ENCODE data around the gene CIAPIN1.

The CIAPIN1 gene

DNA sequence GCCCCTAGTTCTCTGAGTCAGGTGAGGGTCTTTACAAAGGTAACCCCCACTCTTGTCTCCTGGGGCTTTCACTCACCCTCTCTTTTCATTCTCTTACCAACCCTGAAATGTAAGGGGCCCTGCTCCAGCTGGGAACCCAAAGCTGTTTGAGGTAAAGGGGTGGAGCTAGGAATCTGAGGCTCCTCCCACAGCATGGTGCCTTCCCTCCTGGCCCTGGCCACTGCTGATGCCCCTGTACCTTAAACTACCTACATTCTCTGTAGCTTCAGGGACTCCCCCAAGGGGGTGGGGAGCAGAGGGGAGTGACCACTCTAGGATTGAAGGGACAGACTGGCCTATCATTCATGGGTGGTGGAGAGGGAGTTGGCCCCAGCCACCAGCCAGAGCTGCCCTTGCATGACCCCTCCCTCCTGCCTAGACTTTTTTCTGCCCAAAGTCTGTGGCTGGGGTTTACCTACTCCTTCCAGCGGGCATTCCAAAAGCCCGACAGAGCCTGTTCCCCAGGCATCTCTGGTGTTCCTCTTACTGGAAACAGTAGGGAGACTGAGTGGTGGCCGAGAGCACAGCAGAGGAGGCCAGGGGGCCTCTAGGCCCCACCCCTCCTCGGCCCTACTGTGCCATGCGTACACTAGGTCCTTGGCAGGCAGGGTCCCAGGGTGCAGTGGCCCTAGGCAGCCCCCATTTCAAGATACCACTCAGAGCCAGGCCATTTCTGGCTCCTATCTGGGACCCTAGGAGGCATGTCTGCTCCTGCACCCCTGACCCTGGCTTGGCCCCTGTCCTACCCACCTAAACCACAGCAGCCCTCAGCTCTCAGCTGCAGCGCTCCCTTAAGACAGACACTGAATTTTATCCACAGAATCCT is 29.6 kb upstream of the CIAPIN1 start:
- DNase-seq (ENCODE audit: low spot score): no peak

DNA sequence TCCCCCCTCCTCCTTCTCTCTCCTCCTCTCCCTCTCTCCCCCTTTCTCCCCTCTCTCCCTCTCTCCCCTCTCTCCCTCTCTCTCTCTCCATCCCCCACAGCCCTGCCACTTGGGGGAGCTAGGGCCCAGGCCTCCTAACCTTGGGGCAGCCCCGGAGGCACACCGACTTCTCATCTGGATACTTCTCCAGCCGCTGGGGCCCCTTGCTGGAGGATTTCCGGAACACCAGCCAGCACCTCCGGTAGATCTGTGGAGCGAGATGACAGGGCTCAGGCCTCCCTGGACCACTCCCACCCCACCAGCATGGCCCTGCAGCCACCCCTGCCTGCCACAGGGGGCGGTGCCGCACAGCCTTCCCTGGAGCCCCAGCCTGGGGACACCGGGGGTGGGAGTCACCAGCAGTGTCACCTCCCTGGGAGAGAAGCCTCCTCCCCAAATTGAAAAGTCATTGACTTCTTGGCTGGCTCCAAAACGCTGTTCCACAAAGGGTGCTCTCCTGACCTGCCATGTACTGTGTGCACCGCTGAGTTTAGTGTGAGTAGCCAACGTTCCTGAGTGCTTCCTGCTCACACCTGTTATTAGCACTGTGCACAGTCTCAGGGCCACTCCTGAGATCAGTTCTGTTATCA is 28.6 kb upstream of the CIAPIN1 start:
- peak; percentile 72 for DNase-seq (ENCODE audit: low spot score)

DNA sequence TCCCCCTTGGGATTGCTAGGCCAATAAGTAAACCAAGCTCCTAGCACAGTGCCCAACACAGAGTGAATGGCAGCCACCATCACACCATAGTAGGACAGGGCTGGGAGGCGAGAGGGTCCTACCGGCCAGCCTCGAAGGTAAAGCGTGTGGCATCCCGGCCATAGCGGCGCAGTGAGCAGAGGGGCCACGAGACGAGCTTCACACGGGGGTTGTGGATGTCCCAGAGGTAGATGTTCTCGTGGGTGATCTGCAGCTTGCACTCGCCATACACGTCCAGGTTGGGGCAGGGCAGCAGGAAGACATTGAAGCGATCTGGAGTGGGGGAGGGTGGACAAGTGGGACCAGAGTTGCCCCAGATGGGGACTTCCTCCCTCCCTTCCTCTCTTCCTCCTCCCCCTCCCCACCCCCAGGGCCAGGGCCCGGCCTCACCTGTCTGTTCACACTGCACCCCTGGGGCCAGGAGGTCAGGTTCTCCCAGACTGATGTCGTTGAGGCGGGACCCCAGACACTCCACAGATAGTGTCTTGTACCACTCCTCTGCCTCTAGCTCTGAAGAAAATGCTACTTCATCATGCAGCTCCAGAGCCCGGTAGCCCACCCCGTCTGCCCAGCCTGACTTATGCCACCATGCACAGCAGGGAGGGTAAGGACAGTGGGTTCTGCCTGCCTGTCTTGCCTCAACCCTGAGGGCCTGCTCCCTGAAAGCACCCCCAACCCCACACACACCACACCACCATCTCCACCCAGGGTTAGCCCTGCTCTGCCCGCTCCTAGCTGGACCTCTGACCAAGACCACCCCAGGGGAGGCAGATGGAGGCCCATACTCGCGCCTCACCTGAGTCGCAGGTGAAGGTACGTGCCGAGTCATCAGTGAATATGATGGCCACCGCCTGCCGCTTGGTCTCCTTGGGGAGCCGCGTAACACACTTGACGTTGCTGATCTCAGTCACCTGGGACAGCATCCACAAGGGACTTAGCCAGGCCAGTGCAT is 27.8 kb upstream of the CIAPIN1 start:
- no peak for DNase-seq (ENCODE audit: low spot score)

DNA sequence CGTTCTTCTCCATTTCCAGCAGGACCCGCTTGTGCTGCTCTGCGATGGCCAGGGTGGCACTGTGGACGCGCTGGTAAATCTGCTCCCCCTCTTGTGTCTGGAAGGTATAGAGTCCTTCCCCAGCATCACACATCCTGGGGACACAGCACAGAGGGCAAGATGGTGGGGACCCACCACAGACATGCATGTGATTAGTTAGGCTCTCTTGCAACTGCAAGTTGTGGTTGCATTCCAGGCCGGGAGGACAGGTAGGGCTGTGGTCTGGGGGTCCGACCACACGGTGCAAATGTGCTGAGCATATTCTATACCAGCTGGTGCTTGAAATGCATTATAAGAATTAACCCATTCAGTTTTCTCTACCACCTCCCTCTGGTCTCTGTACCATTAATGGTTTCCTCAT is 26.7 kb upstream of the CIAPIN1 start:
- DNase-seq (ENCODE audit: low spot score): no peak

DNA sequence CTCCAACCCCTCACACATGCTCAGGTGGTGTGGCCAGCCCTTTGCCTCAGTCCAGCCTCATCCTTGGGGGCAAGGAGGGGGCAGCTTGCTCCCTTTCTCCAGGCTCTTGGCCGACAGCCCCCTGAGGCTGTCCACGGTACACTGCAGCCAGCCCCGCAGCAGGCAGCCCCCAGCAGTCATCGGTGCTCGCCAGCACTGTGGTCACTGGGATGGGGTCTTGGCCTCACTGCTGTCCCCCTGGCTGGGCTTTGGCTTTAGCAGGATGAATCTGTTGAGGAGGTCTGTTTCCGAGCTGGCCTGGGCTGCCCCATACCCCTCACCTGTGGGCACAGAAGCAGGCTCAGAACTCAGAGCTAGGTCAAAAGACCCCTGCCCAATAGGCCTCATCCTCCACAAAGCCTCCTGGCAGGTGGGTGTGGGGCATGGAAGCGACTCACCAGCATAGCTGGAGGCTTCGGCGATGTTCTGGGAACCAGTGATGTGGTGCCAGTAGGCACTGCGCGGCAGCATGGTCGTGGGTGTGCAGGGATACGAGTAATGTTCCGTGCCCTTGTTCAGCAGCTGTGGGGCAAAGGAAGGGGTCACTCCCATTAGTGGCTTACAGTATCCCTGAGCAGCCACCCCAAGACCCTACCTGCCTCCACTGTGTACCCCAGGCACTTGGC is 26.1 kb upstream of the CIAPIN1 start:
- DNase-seq (ENCODE audit: low spot score): no peak

DNA sequence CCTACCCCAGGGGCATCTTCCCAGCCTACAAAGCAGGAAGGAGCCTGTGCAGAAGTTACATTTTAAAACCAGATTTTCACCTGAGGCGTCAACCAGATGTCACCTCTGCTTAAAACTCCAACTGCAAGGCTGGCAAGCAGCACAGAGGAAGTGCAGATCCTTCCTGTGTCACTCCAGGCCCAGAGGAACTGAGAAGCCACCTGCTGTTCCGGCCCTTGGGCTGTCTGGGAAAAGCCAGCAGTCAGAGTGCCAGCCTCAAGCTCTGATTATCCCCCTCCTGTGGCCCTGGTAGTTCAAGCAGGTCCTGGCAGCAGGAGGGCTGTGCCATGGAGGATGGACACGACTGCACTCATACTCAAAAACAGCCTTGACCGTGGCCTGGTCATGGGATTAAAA is 25.5 kb upstream of the CIAPIN1 start:
- DNase-seq (ENCODE audit: low spot score): no peak

DNA sequence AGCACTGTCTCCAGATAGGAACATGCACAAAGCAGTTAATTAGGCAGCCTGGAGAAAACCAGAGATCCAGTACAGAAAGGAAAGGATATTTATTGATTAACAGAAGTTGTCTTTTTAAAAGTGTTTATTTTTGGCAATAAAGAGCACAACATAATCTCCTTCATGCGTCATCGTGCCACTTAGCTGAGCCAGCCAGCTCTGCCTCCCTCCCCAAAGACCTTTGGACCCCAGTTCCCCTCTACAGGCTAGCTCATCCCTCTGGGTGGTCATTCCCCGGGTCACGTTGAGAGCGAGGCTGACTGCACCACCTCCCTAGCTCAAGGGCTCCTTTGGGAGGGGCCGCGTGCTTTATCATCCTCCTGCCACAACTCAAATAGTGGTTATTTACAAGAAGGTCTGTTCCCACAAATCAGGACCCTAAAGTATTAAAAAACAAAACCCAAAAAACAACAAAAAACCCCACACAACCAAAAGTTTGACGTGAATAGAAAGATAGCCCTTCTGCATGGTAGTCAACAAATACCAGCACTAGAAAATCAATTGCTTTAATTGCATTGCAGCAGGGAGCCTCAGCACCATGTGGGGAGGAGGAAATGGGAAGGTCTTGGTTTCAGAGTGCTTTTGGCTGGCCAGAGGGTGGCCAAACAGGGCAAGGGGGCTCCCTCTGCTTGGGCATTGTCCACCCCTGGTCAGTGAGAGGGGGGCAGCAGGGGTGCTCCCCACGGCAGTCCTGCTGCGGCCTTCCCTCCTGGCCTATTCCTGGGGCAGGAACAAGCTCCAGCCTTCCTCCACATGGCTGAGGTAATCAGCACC is 24.9 kb upstream of the CIAPIN1 start:
- DNase-seq (ENCODE audit: low spot score): no peak

DNA sequence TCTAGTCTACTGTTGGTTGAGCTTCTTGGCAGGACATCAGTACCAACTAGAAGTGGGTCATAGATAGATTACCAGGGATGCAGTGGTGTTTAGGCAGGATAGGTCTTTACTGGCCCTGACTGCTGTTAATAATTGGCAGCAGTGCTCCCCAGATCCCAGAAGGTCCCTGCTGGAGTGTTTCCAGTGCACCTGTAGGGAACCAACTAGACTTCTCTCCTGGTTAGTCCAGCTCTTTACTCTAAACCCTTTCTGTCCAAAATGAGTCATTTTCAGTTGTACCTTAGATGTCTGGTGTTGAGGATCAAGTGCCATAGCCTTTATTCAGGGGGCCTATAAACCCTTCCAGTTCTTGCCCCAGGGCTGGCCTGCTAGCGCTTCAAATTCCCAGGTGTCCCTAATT is 24.0 kb upstream of the CIAPIN1 start:
- DNase-seq (ENCODE audit: low spot score): no peak

DNA sequence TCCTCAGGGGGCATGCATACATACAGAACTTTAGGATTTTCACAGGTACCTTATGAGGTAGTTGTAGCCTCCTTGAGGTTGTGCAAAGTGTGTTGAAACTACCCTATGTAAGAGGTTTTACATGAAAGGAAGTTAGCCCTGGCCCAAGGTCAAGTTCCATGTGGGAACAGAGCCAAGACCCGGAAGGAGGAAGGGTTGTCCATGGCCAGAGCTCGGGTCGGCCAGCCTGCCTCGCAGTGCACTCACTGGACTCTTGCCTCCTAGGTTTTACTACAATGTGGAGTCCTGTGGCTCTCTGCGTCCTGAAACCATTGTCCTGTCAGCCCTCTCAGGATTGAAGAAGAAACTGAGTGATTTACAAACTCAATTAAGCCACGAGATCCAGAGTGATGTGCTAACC is 23.5 kb upstream of the CIAPIN1 start:
- DNase-seq (ENCODE audit: low spot score): no peak

DNA sequence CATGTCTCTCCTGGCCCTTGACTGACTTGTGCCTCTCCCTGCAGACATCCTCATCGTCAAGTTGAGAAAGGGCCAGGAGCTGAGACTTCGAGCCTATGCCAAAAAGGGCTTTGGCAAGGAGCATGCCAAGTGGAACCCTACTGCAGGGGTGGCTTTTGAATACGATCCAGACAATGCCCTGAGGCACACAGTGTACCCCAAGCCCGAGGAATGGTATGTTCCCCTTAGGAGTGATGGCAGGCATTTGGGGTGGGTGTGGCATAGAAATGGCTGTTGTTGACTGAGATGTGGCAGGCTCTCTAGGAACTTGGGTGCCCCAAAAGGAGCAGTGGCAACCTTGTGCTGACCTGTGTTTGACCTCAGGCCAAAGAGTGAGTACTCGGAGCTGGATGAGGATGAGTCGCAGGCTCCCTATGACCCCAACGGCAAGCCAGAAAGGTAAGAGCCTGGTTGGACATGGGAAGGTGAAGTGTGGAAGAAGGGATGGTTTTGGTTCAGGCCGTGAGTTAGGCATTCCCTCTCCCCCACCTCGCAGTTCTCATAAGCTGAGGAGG is 22.8 kb upstream of the CIAPIN1 start:
- no peak for DNase-seq (ENCODE audit: low spot score)

DNA sequence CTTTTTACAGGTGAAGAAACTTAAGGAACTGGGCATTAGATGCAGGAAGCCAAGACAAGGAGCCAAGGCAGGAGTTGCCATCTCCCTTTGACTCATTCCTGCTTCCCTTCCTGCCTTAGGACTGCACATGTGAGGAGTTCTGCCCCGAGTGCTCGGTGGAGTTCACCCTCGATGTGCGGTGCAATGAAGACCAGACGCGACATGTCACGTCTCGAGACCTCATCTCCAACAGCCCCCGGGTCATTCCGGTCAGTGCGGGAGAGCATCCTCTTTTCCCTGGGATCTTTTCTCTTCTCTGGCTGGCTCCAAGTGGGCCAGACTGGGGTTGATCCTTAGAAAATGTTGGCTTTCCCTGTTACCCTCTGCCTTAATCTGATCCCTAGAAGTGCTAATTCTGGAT is 21.9 kb upstream of the CIAPIN1 start:
- no peak for DNase-seq (ENCODE audit: low spot score)

DNA sequence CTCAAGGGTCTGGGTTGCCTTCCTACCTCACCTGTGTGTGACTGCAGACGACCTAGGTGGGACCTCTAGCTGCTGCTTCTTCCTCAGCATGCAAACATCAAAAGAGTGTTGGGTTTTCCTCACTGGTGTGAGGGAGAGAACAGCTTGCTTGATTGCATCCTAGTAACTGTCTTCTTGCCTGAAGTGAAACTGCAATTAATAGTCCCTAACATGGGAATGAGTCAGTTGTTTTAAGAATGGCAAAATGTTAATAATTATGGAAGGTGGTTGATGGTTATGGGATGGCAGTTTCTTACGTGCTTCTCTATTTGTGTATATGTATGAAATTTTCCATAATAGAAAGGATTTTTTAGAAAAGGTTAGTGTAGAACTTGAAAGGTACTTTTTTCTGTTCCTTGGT is 21.2 kb upstream of the CIAPIN1 start:
- no peak for DNase-seq (ENCODE audit: low spot score)

DNA sequence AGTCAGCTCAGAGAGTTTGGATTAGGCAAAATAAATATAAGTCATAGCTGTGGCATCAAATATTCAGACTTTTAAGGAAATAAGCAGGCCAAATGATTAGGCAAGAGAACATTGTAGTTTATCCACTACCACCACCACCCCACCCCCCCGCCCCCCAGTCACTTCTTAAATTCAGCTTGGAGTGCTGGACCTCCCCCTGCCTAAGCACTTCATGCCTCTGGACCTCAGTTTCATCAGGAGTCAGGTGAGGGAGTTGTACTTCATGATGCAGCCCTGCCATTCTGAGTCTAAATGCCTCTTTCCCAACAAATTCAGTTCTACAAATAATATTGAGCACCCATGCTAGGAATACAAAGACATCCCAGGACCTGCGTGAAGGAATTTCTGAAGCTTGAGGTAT is 17.3 kb upstream of the CIAPIN1 start:
- DNase-seq (ENCODE audit: low spot score): no peak

DNA sequence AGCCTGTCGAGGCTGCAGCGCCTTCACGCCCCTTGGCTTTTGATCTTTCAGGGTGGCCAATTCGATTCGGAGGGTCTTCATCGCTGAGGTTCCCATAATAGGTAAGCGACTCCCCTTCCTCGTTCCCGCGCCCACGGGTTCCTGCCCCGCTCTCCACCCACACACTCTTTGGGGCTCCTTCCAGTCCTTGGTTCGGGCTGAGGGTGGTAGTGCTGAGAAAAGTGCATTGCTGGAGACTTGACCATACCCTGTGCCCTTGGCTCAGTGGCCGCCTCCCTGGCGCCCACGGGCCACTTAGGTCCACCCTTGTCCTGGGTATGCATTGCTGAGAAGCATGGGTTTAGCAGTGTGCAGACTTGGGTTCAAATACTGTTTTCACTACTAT is 15.8 kb upstream of the CIAPIN1 start:
- DNase-seq (ENCODE audit: low spot score): no peak

DNA sequence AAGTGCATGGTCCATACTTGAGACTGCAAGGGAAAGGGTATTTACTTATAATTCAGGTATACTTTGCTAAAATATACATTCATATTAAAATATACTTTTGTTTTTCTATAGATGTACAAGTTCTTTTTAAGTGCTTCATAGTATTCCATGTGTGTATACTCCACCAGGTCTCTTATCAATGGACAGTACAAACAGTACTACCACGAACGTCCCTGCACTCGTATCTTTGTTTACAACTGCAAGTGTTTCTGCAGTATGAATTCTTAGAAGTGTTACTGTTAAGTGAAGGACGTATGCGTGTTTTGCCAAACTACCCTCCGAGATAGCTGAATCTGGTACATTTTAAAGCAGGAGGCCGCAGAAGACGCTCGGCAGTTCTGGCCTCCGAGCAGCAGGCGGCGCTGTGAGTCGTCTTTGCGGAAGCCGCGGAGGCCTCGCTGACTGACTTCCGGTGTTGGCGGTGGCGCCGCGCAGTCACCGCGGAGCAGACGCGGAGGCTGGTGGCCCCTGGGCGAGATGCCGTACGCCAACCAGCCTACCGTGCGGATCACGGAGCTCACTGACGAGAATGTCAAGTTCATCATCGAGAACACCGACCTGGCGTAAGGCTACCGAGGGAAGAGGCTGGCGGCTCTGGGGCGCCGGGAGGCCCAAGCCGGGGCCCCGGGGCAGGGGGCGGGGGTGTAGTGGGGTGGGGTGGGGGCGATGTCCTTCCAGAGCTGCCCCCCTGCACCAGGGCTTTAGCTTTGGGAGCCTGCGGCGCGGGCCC is 15.2 kb upstream of the CIAPIN1 start, which contains the start of gene POLR2C:
TSS of gene POLR2C (plus strand) at position 471 of the 769 bp plus-strand sequence. CDS start at position 517, 46 bp downstream.
- peak; percentile 94 for DNase-seq (ENCODE audit: low spot score)

DNA sequence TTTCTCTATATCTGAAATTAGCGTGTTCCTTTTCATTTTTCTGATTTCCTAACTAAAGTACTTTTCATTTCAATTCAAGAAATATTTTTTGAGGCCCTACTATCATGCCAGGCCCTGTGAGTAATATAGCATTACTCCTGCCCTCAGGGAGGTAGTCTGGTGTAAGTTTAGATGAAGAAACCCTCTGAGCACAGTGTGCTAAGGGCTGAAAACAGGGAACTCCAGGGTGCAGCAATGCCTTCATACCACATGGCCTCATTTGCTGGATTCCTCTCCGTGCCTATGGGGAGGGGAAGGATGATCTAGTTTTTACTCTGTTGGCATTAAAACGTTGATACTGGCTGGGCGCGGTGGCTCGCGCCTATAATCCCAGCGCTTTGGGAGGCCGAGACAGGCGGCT is 4.8 kb upstream of the CIAPIN1 start:
- DNase-seq (ENCODE audit: low spot score): no peak

DNA sequence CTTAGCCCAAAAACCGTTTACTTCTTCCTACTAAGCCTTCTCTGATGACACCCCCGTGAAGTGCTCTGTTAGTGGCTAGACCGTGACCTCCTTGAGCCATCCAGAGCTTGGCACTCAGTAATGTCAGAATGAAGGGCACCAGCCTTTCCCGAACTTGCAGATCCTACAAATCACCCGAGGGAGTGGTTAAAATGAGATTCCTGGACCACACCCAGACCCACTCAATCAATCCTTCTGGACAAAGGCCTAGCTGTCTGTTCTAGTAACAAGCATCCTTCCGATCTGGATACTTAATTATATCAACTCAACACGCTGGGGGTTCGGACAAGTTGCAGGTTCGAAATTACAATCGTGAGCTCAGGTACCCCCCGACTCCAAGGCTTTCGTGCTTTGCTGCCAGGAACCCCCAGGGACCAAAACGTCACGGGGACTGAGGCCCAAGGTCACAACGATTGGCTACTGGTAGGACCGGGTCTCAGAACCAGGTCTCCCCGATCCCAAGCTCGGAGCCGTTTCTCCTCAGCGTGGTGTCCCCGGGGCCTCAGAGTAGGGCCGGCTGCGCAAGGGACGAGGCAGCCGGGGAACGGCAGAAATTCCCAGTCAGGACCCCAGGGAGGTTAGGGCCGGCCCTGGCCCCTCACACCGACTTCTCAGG is 527 bp downstream of the CIAPIN1 start:
- no peak for DNase-seq (ENCODE audit: low spot score)

DNA sequence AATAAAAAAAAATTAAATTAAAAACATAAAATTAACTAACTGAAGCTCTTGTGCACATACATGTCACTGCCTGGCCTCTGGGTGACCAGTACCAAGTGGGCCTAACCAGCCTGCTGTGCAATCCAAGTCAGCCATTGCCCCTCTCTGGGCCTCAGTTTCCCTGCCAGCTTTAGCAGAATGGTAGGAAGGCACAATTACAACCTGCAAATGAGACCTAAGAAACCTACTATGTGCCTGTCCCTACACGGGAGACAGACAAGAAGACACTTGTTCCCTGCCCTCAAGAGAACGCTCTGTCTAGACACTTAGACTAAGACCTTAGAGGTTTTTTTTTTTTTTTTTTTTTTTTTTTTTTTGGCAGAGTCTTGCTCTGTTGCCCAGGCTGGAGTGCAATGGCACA is 1.7 kb downstream of the CIAPIN1 start:
- no peak for DNase-seq (ENCODE audit: low spot score)

DNA sequence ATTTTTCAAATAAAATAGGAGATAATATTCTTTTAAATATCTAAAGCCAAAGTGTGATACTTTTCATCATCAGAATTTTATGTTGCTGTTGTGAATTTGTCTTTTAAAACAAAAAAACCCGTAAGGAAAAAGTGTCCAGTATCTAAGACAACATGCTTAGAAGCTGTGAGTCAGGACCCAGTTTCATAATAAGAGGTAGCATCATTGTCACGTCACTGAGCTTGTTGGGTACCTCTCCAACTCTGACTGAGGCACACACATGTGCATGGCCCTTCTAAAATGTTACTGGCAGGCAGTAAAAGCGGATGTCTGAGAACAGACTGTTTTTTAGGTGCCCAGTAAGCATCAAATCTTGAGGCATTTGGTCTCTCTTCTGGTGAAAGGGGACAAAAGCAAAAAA is 2.5 kb downstream of the CIAPIN1 start:
- DNase-seq (ENCODE audit: low spot score): no peak

Data from CD4-positive, alpha-beta T cell treated with Interleukin-2 at 100 ng/mL for 4 hours (primary cell).